K562 (cell line): ENCODE data around the gene PAM. TPM values are rescaled to one million over a fixed set of nuclear protein-coding genes. Genes with fewer than 3 reads are reported as not detected.

Experiments used
- ATAC-seq: fragments of 200-7000 bp; cut with Tn5 transposase; 3 replicates; pipeline ENCODE4 v1.9.1; 2020; ENCODE audit warnings: moderate library complexity
- BruUV-seq: library from RNA; stranded (reverse); fragments of 400-500 nt; replicated peaks from 2 replicates; lab custom pipeline; 2021; lab: Mats Ljungman, UMichigan
- CTCF ChIA-PET: fragments of 300-600 bp; formaldehyde crosslinking; extraction: SDS; loops from one replicate; lab custom pipeline; 2021; ENCODE audit warnings: low intra/inter-chr PET ratio; lab: Yijun Ruan, JAX
- POLR2A ChIA-PET: fragments of 300-600, 350-650 bp; sonication (Branson Sonifier 250); formaldehyde crosslinking; extraction: SDS; loops from one replicate; lab custom pipeline; 2021; ENCODE audit warnings: antibody characterized with exemption, inconsistent platforms; lab: Yijun Ruan, JAX
- DNase-seq, 4 experiments: peaks; one replicate each; pipeline versions ENCODE4 v3.0.0 to v3.0.0-alpha.2; 2011 to 2018; ENCODE audit warnings: low spot score in 3 of 4, mixed read lengths in 3 of 4; ENCODE audit errors: extremely low read depth in 1 of 4
- FAIRE-seq: peaks from 2 replicates; lab custom pipeline; 2011; peaks lifted over from hg19 to GRCh38; lab: Jason Lieb, UNC
- H2AFZ ChIP-seq: 2 replicates; pipeline ENCODE4 v1.6.0; 2011; ENCODE audit warnings: low read depth, low read length, control low read depth, inconsistent platforms
- H3K27ac ChIP-seq: fragments of 200-600 bp; 3 replicates; pipeline ENCODE4 v1.8.0; 2011; ENCODE audit warnings: low read depth, mild to moderate bottlenecking, control low read depth, inconsistent platforms, low read length, moderate library complexity, mixed read lengths; ENCODE audit errors: extremely low read depth
- H3K27me3 ChIP-seq, 2 experiments: fragments of 300-600 bp in 1 of 2; 2 replicates in 1 of 2; 3 replicates in 1 of 2; pipeline versions ENCODE4 v1.6.0 to v1.8.0; 2011; ENCODE audit warnings: inconsistent platforms in 2 of 2, low read length in 2 of 2, mild to moderate bottlenecking in 1 of 2, mixed read lengths in 1 of 2, moderate library complexity in 1 of 2; ENCODE audit not compliant: control insufficient read depth in 2 of 2, insufficient read depth in 2 of 2
- H3K36me3 ChIP-seq: fragments of 300-600 bp; 3 replicates; pipeline ENCODE4 v1.8.0; 2011; ENCODE audit warnings: mild to moderate bottlenecking, low read length, inconsistent platforms; ENCODE audit not compliant: control insufficient read depth, insufficient read depth
- H3K4me1 ChIP-seq, 2 experiments: fragments of 200-600 bp in 1 of 2; replicated peaks in 1 of 2; 2 replicates in 1 of 2; 3 replicates in 1 of 2; pipeline versions ENCODE4 v1.5.1 to v1.8.0; 2011; ENCODE audit warnings: inconsistent platforms in 2 of 2, low read length in 2 of 2, mild to moderate bottlenecking in 1 of 2, mixed read lengths in 1 of 2, moderate library complexity in 1 of 2; ENCODE audit not compliant: control insufficient read depth in 2 of 2, insufficient read depth in 2 of 2
- H3K4me2 ChIP-seq: 2 replicates; pipeline ENCODE4 v1.6.1; 2011; ENCODE audit warnings: low read length, control low read depth, inconsistent platforms, mixed read lengths; ENCODE audit not compliant: insufficient read depth
- H3K4me3 ChIP-seq: fragments of 200-600 bp; sonication (generic), shearing (Covaris generic); 2 replicates; pipeline ENCODE4 v1.5.1; 2016; ENCODE audit warnings: control low read depth, inconsistent platforms
- H3K79me2 ChIP-seq: fragments of 200-600 bp; 3 replicates; pipeline ENCODE4 v1.8.0; 2011; ENCODE audit warnings: low read length, inconsistent platforms; ENCODE audit not compliant: control insufficient read depth, insufficient read depth
- H3K9ac ChIP-seq, 2 experiments: 2 replicates each; pipeline versions ENCODE4 v1.6.0 to v1.6.1; 2011; ENCODE audit warnings: low read depth in 2 of 2, low read length in 2 of 2, control low read depth in 1 of 2, inconsistent platforms in 1 of 2, mild to moderate bottlenecking in 1 of 2, mixed read lengths in 1 of 2; ENCODE audit not compliant: insufficient read depth in 1 of 2
- H3K9me1 ChIP-seq: one replicate; pipeline ENCODE4 v1.6.0; 2011; ENCODE audit warnings: inconsistent platforms, mild to moderate bottlenecking, low read length, moderate library complexity; ENCODE audit not compliant: control insufficient read depth, insufficient read depth
- H3K9me3 ChIP-seq: replicated peaks from 2 replicates; pipeline ENCODE4 v1.5.1; 2011; ENCODE audit warnings: low read depth, low read length, inconsistent platforms; ENCODE audit not compliant: control insufficient read depth, insufficient read depth
- H4K20me1 ChIP-seq: replicated peaks from 2 replicates; pipeline ENCODE4 v1.6.1; 2011; ENCODE audit warnings: low read length, inconsistent platforms, mixed read lengths; ENCODE audit not compliant: control insufficient read depth, insufficient read depth
- BACH1 ChIP-seq: fragments of 200-800 bp; sonication (Bioruptor generic); IDR thresholded peaks from 2 replicates; pipeline ENCODE4 v1.6.1; 2016; ENCODE audit warnings: missing genetic modification characterization, missing compliant biosample characterization
- CBX2 ChIP-seq: fragments of 200-600 bp; sonication (generic); IDR thresholded peaks from one replicate; pipeline ENCODE4 v1.6.1; 2012; ENCODE audit warnings: mild to moderate bottlenecking, low read length, inconsistent platforms; ENCODE audit not compliant: insufficient read depth, poor library complexity, severe bottlenecking
- CGGBP1 ChIP-seq: fragments of 250-450 bp; sonication (Bioruptor Pico); IDR thresholded peaks from 2 replicates; pipeline ENCODE4 v1.9.0; 2021; ENCODE audit warnings: mild to moderate bottlenecking
- CHD1 ChIP-seq: fragments of 200-600 bp; sonication (generic); IDR thresholded peaks from one replicate; pipeline ENCODE4 v1.6.1; 2012; ENCODE audit warnings: mild to moderate bottlenecking, moderate library complexity, low read length, inconsistent platforms
- KAT8 ChIP-seq: fragments of 450-650 bp; IDR thresholded peaks from 2 replicates; pipeline ENCODE4 v1.6.1; 2016; ENCODE audit warnings: low read depth, mild to moderate bottlenecking
- KLF6 ChIP-seq: fragments of 250-450 bp; sonication (Bioruptor Pico); IDR thresholded peaks from 2 replicates; pipeline ENCODE4 v1.4.0; 2020; ENCODE audit warnings: mild to moderate bottlenecking, moderate library complexity, borderline replicate concordance
- NUFIP1 ChIP-seq: fragments of 450-650 bp; IDR thresholded peaks from 2 replicates; pipeline ENCODE4 v1.6.1; 2018; ENCODE audit not compliant: partially characterized antibody
- RBM17 ChIP-seq: fragments of 200-400 bp; formaldehyde crosslinking; IDR thresholded peaks from 2 replicates; pipeline ENCODE4 v1.6.1; 2017; ENCODE audit warnings: low read depth, mild to moderate bottlenecking, low read length, borderline replicate concordance
- TBP ChIP-seq: optimal IDR thresholded peaks from 2 replicates; pipeline ENCODE3; 2011; ENCODE audit warnings: low read depth, low read length, improper control_type of control experiment
- TRIM25 ChIP-seq: fragments of 450-650 bp; IDR thresholded peaks from 2 replicates; pipeline ENCODE4 v1.7.0; 2016; ENCODE audit warnings: borderline replicate concordance
- XRCC3 ChIP-seq: fragments of 450-650 bp; IDR thresholded peaks from 2 replicates; pipeline ENCODE4 v1.6.1; 2017; ENCODE audit warnings: mild to moderate bottlenecking, moderate library complexity
- ZFP91 ChIP-seq: sonication (generic); formaldehyde crosslinking; IDR thresholded peaks from 2 replicates; pipeline ENCODE4 v1.8.0; 2022; ENCODE audit warnings: mild to moderate bottlenecking, missing genetic modification reagents
- in situ Hi-C: fragments of 300-500 bp; cut with MboI; formaldehyde crosslinking; loops from 4 replicates; pipeline ENCODE4 v1.15.0; 2018; ENCODE audit warnings: inconsistent platforms, mixed read lengths
- intact Hi-C: fragments of 100-400 bp; cut with micrococcal nuclease; formaldehyde crosslinking; loops from 2 replicates; pipeline ENCODE4 v1.14.2; 2022
- polyA plus RNA-seq, 8 experiments: library from polyadenylated mRNA; depleted of rRNA in 4 of 8; stranded (reverse) in 5 of 8; unstranded in 3 of 8; fragments of >200 nt; fragmentation: Nextera tagmentation in 2 of 8; fragmentation: Illumina TruSeq in 1 of 8; extraction: Ambion mirVana in 2 of 8; extraction: Trizol in 1 of 8; gene quantifications; 2 replicates each; pipeline versions ENCODE4 v1.2.1 to v1.2.3, GENCODE V29; 2011 to 2014; ENCODE audit warnings: inconsistent platforms in 1 of 8, missing spikeins in 1 of 8
- total RNA-seq, 7 experiments: library from RNA; depleted of rRNA in 6 of 7; stranded (reverse); fragments of >200 nt in 6 of 7; fragmentation: Illumina TruSeq in 2 of 7; extraction: Trizol in 2 of 7; gene quantifications; 2 replicates each; pipeline versions ENCODE4 v1.2.1 to v1.2.3, GENCODE V29; 2011 to 2021; ENCODE audit warnings: low replicate concordance in 1 of 7

The PAM gene
- total and polyA plus RNA-seq, 9 of the 15 experiments (the other 6 are each of a cell fraction or from before 2014, with no cell fraction given), result 0.39 to 3.1 (median 0.77) TPM

- Histone ChIP-seq H3K27ac (no peak overlapping the region), H4K20me1 (no peaks in the 10 kb centered on the region), H3K4me1 (no peaks in the 10 kb centered on the region), H3K9me3 (no peaks in the 10 kb centered on the region), H3K9me1 (no peaks in the 10 kb centered on the region), H2AFZ (no peak overlapping the region), H3K4me2 (no peak overlapping the region), H3K9ac (no peak overlapping the region), H3K27me3 (no peaks in the 10 kb centered on the region), H3K4me3 (no peak overlapping the region), H3K36me3 (no peaks in the 10 kb centered on the region), H3K79me2 (no peaks in the 10 kb centered on the region)
- POLR2A ChIA-PET, result no interaction called here
- DNase-seq (no peak), ATAC-seq (no peak), FAIRE-seq (no peak)
- TF ChIP-seq BACH1 (tag), result no peak
- no peak for TF ChIP-seq TBP
- intact Hi-C loops (no loop called here), in situ Hi-C loops (no loop called here)
- no TSS peak for BruUV-seq
- CTCF ChIA-PET, result no interaction called here
These were observed 131.5 kb downstream of the PAM start for GRCh38 chr5:102886586-102886985.

GRCh38 chr5:102888483-102888882, 133.4 kb downstream of the PAM start:
- ChIA-PET CTCF (no interaction called here), POLR2A (no interaction called here)
- H3K9ac ChIP-seq, result no peak overlapping the region
- FAIRE-seq, result no peak
- ATAC-seq, result no peak
- H3K79me2 ChIP-seq, result no peaks in the 10 kb centered on the region
- H3K36me3 ChIP-seq, result no peaks in the 10 kb centered on the region
- H3K4me3 ChIP-seq, result no peak overlapping the region
- H3K4me2 ChIP-seq, result no peak overlapping the region
- H3K9me1 ChIP-seq, result no peaks in the 10 kb centered on the region
- BruUV-seq, result no TSS peak
- H3K9me3 ChIP-seq, result no peaks in the 10 kb centered on the region
- no peaks in the 10 kb centered on the region for H3K27me3 ChIP-seq
- H4K20me1 ChIP-seq, result no peaks in the 10 kb centered on the region
- H3K27ac ChIP-seq, result no peak overlapping the region
- in situ Hi-C loops, result no loop called here
- no peak for DNase-seq
- H2AFZ ChIP-seq, result no peak overlapping the region
- no peaks in the 10 kb centered on the region for H3K4me1 ChIP-seq
- intact Hi-C loops, result no loop called here
- no peak for TF ChIP-seq NUFIP1
- TF ChIP-seq BACH1 (tag), result no peak
- no peak for TF ChIP-seq KAT8
- TF ChIP-seq ZFP91 (CRISPR knock-in tag), result no peak
- TF ChIP-seq KLF6 (CRISPR knock-in tag), result no peak
- no peak for TF ChIP-seq CGGBP1 (CRISPR knock-in tag)
- TF ChIP-seq XRCC3, result no peak
- no peak for TF ChIP-seq CHD1
- TF ChIP-seq CBX2, result no peak
- TF ChIP-seq RBM17, result no peak
- no peak for TF ChIP-seq TRIM25
